ENCODE measurements around the gene AATK. TPM values are rescaled to one million over a fixed set of nuclear protein-coding genes. Genes with fewer than 3 reads are reported as not detected.

The AATK gene
- total RNA-seq, 2 experiments from 2014 or later = 0.25 to 0.82 TPM

- POLR2A ChIA-PET = no interaction called here
- CTCF ChIA-PET = interaction anchor here (1.0 to 1.2 kb wide), 3 partner anchors 64 to 78 kb away, joined by 3 read pairs; no protein-coding TSS in a partner anchor
Measured at GRCh38 chr17:81096741-81097133, 69.3 kb downstream of the AATK start.

DNA sequence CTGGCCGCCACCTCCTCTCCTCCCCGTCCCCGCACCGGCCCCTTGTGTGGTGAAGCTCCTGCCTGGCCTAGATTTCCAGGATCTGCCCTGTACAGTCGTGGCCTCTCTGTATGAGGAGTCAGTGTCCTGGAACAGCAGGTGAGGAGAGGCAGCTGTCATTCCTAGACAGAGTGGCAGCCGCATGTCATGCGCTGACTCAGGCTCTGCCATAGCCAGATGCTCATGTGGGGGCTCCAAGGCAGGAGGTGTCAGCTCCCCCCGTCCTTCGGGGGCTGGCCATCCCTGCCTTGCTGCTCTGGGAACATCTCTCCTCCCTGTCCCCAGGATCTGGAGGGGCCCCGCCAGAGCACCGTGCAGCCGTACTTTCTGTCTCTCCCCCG is 70.6 kb downstream of the AATK start:
- intact Hi-C loops (cut with DNase I, micrococcal nuclease) = loop anchor here in 1 of 2 experiments (2.0 kb wide), 1 partner anchor 59 kb away; no protein-coding TSS in a partner anchor
- H3K4me1 ChIP-seq (ENCODE audit: insufficient read depth, low read length) = peaks cover 75% of the 10 kb centered on the region
- no peaks in the 10 kb centered on the region for H3K27me3 ChIP-seq (ENCODE audit: control insufficient read depth in 1 of 2, insufficient read depth in 2 of 2, low read length in 2 of 2)
- Mint-ChIP-seq H3K9me3 (no peaks in the 10 kb centered on the region), H3K36me3 (ENCODE audit: low read depth) (no peaks in the 10 kb centered on the region), H3K27ac (peak overlapping the region; percentile 87), H3K4me3 (peak overlapping the region; percentile 80), H3K4me1 (ENCODE audit: low read depth) (peaks cover 35% of the 10 kb centered on the region), H3K27me3 (no peaks in the 10 kb centered on the region)
- no peaks in the 10 kb centered on the region for H3K36me3 ChIP-seq (ENCODE audit: insufficient read depth, low read length)
- POLR2A ChIA-PET = interaction anchor here (1.0 to 1.4 kb wide), 2 partner anchors 72 to 78 kb away, joined by 4 to 5 read pairs; no protein-coding TSS in a partner anchor
- CTCF ChIA-PET = interaction anchor here (1.6 to 2.0 kb wide), 2 partner anchors 60 to 72 kb away, joined by 3 to 9 read pairs; partner anchors contain the start of gene BAIAP2
- H3K9me3 ChIP-seq (ENCODE audit: control insufficient read depth in 1 of 2, insufficient read depth in 1 of 2, low read length in 2 of 2) = no peaks in the 10 kb centered on the region
- peak overlapping the region; percentile 32 for H3K4me3 ChIP-seq (ENCODE audit: low read length)
- peak; percentile 35 for ATAC-seq (ENCODE audit: poor library complexity)
- peak overlapping the region in 1 of 2 donors; percentile 59 for H3K27ac ChIP-seq (ENCODE audit: low read depth in 1 of 2, low read length in 2 of 2)
- TF ChIP-seq, protein P1, sequence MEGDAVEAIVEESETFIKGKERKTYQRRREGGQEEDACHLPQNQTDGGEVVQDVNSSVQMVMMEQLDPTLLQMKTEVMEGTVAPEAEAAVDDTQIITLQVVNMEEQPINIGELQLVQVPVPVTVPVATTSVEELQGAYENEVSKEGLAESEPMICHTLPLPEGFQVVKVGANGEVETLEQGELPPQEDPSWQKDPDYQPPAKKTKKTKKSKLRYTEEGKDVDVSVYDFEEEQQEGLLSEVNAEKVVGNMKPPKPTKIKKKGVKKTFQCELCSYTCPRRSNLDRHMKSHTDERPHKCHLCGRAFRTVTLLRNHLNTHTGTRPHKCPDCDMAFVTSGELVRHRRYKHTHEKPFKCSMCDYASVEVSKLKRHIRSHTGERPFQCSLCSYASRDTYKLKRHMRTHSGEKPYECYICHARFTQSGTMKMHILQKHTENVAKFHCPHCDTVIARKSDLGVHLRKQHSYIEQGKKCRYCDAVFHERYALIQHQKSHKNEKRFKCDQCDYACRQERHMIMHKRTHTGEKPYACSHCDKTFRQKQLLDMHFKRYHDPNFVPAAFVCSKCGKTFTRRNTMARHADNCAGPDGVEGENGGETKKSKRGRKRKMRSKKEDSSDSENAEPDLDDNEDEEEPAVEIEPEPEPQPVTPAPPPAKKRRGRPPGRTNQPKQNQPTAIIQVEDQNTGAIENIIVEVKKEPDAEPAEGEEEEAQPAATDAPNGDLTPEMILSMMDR (IDR thresholded peaks at IDR 0.05) = no peak
- peak in 6 of 14 experiments; percentile 11 to 61 (median 36) for DNase-seq

More at GRCh38 chr17:81096741-81097133, 69.3 kb downstream of the AATK start:
- Mint-ChIP-seq H3K27me3 (no peaks in the 10 kb centered on the region), H3K9me3 (no peaks in the 10 kb centered on the region), H3K27ac (no peak overlapping the region), H3K4me3 (peak overlapping the region; percentile 25), H3K36me3 (ENCODE audit: low read depth) (no peaks in the 10 kb centered on the region), H3K4me1 (ENCODE audit: low read depth) (peaks cover 35% of the 10 kb centered on the region)
- no peak overlapping the region for H3K4me3 ChIP-seq (ENCODE audit: low read length)
- H3K4me1 ChIP-seq (ENCODE audit: insufficient read depth, low read length) = peaks cover 72% of the 10 kb centered on the region
- H3K36me3 ChIP-seq (ENCODE audit: insufficient read depth, low read length) = no peaks in the 10 kb centered on the region
- TF ChIP-seq, protein P1 (IDR thresholded peaks at IDR 0.05) = no peak
- intact Hi-C loops (cut with DNase I, micrococcal nuclease) = no loop called here
- H3K9me3 ChIP-seq (ENCODE audit: control insufficient read depth in 1 of 2, insufficient read depth in 1 of 2, low read length in 2 of 2) = no peaks in the 10 kb centered on the region
- H3K27me3 ChIP-seq (ENCODE audit: control insufficient read depth in 1 of 2, insufficient read depth in 2 of 2, low read length in 2 of 2) = no peaks in the 10 kb centered on the region
- DNase-seq (no peak), ATAC-seq (ENCODE audit: poor library complexity) (no peak)
- H3K27ac ChIP-seq (ENCODE audit: low read depth in 1 of 2, low read length in 2 of 2) = no peak overlapping the region

- peak overlapping the region; percentile 80 for H3K4me3 Mint-ChIP-seq
- no peaks in the 10 kb centered on the region for H3K9me3 ChIP-seq (ENCODE audit: control insufficient read depth in 1 of 2, insufficient read depth in 1 of 2, low read length in 2 of 2)
- H3K9me3 Mint-ChIP-seq = no peaks in the 10 kb centered on the region
- H3K27me3 Mint-ChIP-seq = no peaks in the 10 kb centered on the region
- DNase-seq (peak; percentile 61 to 96 (median 90)), ATAC-seq (ENCODE audit: poor library complexity) (peak; percentile 91)
- intact Hi-C loops (cut with DNase I, micrococcal nuclease) = loop anchor here in 1 of 2 experiments (2.0 kb wide), 1 partner anchor 58 kb away; no protein-coding TSS in a partner anchor
- peak overlapping the region; percentile 87 for H3K27ac Mint-ChIP-seq
- peaks cover 81% of the 10 kb centered on the region for H3K4me1 ChIP-seq (ENCODE audit: insufficient read depth, low read length)
- no peaks in the 10 kb centered on the region for H3K27me3 ChIP-seq (ENCODE audit: control insufficient read depth in 1 of 2, insufficient read depth in 2 of 2, low read length in 2 of 2)
- H3K36me3 Mint-ChIP-seq (ENCODE audit: low read depth) = no peaks in the 10 kb centered on the region
- peak overlapping the region in 1 of 2 donors; percentile 59 for H3K27ac ChIP-seq (ENCODE audit: low read depth in 1 of 2, low read length in 2 of 2)
- peak overlapping the region; percentile 32 for H3K4me3 ChIP-seq (ENCODE audit: low read length)
- peaks cover 35% of the 10 kb centered on the region for H3K4me1 Mint-ChIP-seq (ENCODE audit: low read depth)
- H3K36me3 ChIP-seq (ENCODE audit: insufficient read depth, low read length) = no peaks in the 10 kb centered on the region
- CTCF ChIA-PET = interaction anchor here (1.6 to 2.0 kb wide), 2 partner anchors 59 to 71 kb away, joined by 3 to 9 read pairs; partner anchors contain the start of gene BAIAP2
- TF ChIP-seq, protein P1 (IDR thresholded peaks at IDR 0.05) = no peak
- POLR2A ChIA-PET = interaction anchor here (1.0 to 1.4 kb wide), 2 partner anchors 71 to 77 kb away, joined by 4 to 5 read pairs; no protein-coding TSS in a partner anchor
Measured at GRCh38 chr17:81094509-81095382, 71.3 kb downstream of the AATK start.
